HCT116 (cell line): ENCODE data around the gene LCN10. TPM values are rescaled to one million over a fixed set of nuclear protein-coding genes. Genes with fewer than 3 reads are reported as not detected.
A peak's percentile ranks its signal among the peaks of the same experiment; 100 is the strongest.
"Not testable (repeated sequence)": the region's sequence is repeated elsewhere in the genome, so short reads cannot be mapped to it uniquely, and the experiment has no call there.

Source experiments
- ATAC-seq: fragments of 200-7000 bp; cut with Tn5 transposase; 2 replicates; pipeline ENCODE4 v1.9.1; 2020; ENCODE audit warnings: mild to moderate bottlenecking, moderate library complexity
- BruUV-seq: library from RNA; stranded (reverse); fragments of 400-500 nt; replicated peaks from 2 replicates; lab custom pipeline; 2021; lab: Mats Ljungman, UMichigan
- CTCF ChIA-PET: fragments of 300-600 bp; sonication (Branson Sonifier 250); formaldehyde crosslinking; loops from one replicate; lab custom pipeline; 2021; ENCODE audit warnings: antibody characterized with exemption; lab: Charles Lee
- POLR2A ChIA-PET: fragments of 300-600, 350-600 bp; sonication (Branson Sonifier 250); formaldehyde crosslinking; loops from one replicate; lab custom pipeline; 2021; ENCODE audit warnings: antibody characterized with exemption; lab: Charles Lee
- RAD21 ChIA-PET, 2 experiments: fragments of 300-600 bp; sonication (Branson Sonifier 250); formaldehyde crosslinking; loops; one replicate each; lab custom pipeline; 2023; ENCODE audit warnings: low total read pairs in 2 of 2; ENCODE audit not compliant: uncharacterized antibody in 2 of 2, unreplicated experiment in 2 of 2, low non-redundant PET in 1 of 2; lab: Charles Lee
- DNase-seq: peaks from one replicate; pipeline ENCODE4 v3.0.0-alpha.2; 2010; ENCODE audit warnings: low read depth, low spot score
- H2AFZ ChIP-seq: fragments of 200-600 bp; shearing (Covaris generic), sonication (generic); 2 replicates; pipeline ENCODE4 v1.6.1; 2017; ENCODE audit warnings: low read depth, mixed run types, mixed read lengths, antibody characterized with exemption, low read length; ENCODE audit not compliant: poor library complexity, severe bottlenecking
- H3K27ac ChIP-seq: 2 replicates; pipeline ENCODE4 v1.5.1; 2012; ENCODE audit warnings: low read depth, low read length
- H3K27me3 ChIP-seq: fragments of 200-600 bp; sonication (generic); 2 replicates; pipeline ENCODE4 v1.6.1; 2016; ENCODE audit warnings: mixed run types, low read length, mixed read lengths; ENCODE audit not compliant: insufficient read depth
- H3K36me3 ChIP-seq, 2 experiments: fragments of 200-500 bp in 1 of 2; fragments of 200-600 bp in 1 of 2; sonication (Bioruptor generic) in 1 of 2; sonication (generic) in 1 of 2; 2 replicates each; pipeline versions ENCODE4 v1.5.1 to v1.6.1; 2014 to 2016; ENCODE audit warnings: low read length in 2 of 2, inconsistent platforms in 1 of 2, mixed read lengths in 1 of 2, mixed run types in 1 of 2; ENCODE audit not compliant: insufficient read depth in 2 of 2, control insufficient read depth in 1 of 2
- H3K4me1 ChIP-seq, 2 experiments: fragments of 200-600 bp in 1 of 2; sonication (generic) in 1 of 2; 2 replicates each; pipeline versions ENCODE4 v1.5.1 to v1.6.1; 2012 to 2017; ENCODE audit warnings: low read length in 2 of 2, inconsistent platforms in 1 of 2, mild to moderate bottlenecking in 1 of 2, mixed read lengths in 1 of 2, mixed run types in 1 of 2, moderate library complexity in 1 of 2; ENCODE audit not compliant: insufficient read depth in 2 of 2, control insufficient read depth in 1 of 2
- H3K4me2 ChIP-seq: fragments of 200-600 bp; sonication (generic); 2 replicates; pipeline ENCODE4 v1.6.1; 2017; ENCODE audit warnings: mixed run types, low read length, mixed read lengths
- H3K4me3 ChIP-seq, 2 experiments: fragments of 200-600 bp in 1 of 2; sonication (generic) in 1 of 2; replicated peaks in 1 of 2; 2 replicates each; pipeline ENCODE4 v1.5.1; 2011 to 2016; ENCODE audit warnings: low read length in 2 of 2, control low read depth in 1 of 2, low read depth in 1 of 2, mild to moderate bottlenecking in 1 of 2, mixed read lengths in 1 of 2, mixed run types in 1 of 2
- H3K79me2 ChIP-seq: fragments of 200-600 bp; sonication (generic); 2 replicates; pipeline ENCODE4 v1.6.1; 2017; ENCODE audit warnings: mild to moderate bottlenecking, mixed run types, low read length, moderate library complexity, mixed read lengths; ENCODE audit not compliant: insufficient read depth
- H3K9ac ChIP-seq: fragments of 200-600 bp; sonication (generic); 2 replicates; pipeline ENCODE4 v1.6.1; 2016; ENCODE audit warnings: low read length, mixed read lengths
- H3K9me2 ChIP-seq: fragments of 200-600 bp; sonication (generic), shearing (Covaris generic); 2 replicates; pipeline ENCODE4 v1.6.1; 2017; ENCODE audit warnings: mixed run types, mild to moderate bottlenecking, moderate library complexity; ENCODE audit not compliant: insufficient read depth
- H3K9me3 ChIP-seq, 2 experiments: fragments of 200-500 bp in 1 of 2; fragments of 200-600 bp in 1 of 2; sonication (Bioruptor generic) in 1 of 2; sonication (generic) in 1 of 2; 2 replicates each; pipeline ENCODE4 v1.6.1; 2014 to 2017; ENCODE audit warnings: low read length in 2 of 2, mixed read lengths in 2 of 2, inconsistent platforms in 1 of 2, low read depth in 1 of 2, mild to moderate bottlenecking in 1 of 2, mixed run types in 1 of 2, moderate library complexity in 1 of 2; ENCODE audit not compliant: control insufficient read depth in 1 of 2, insufficient read depth in 1 of 2
- H4K20me1 ChIP-seq: fragments of 200-600 bp; sonication (generic), shearing (Covaris generic); 2 replicates; pipeline ENCODE4 v1.6.1; 2017; ENCODE audit warnings: mixed run types, mild to moderate bottlenecking, moderate library complexity; ENCODE audit not compliant: insufficient read depth
- CEBPB ChIP-seq: IDR thresholded peaks from 2 replicates; pipeline ENCODE4 v1.6.1; 2012; ENCODE audit warnings: low read depth
- POLR2AphosphoS5 ChIP-seq: IDR thresholded peaks from 2 replicates; pipeline ENCODE4 v1.6.1; 2011; ENCODE audit warnings: mild to moderate bottlenecking, low read depth, low read length, moderate library complexity
- intact Hi-C: fragments of 100-400 bp; cut with micrococcal nuclease; formaldehyde crosslinking; loops from 2 replicates; pipeline ENCODE4 v1.10.0; 2022
- total RNA-seq: library from RNA; stranded (reverse); gene quantifications from one replicate; pipeline ENCODE4 v1.2.1, GENCODE V29; 2021; ENCODE audit not compliant: unreplicated experiment
- TF ChIP-seq, protein P1 (sequence below), 3 experiments: fragments of 200-600 bp in 1 of 3; sonication (generic) in 1 of 3; IDR thresholded peaks in 2 of 3; conservative IDR thresholded peaks in 1 of 3; 2 replicates each; pipeline ENCODE4 v1.5.1; 2012 to 2017; ENCODE audit warnings: low read depth in 2 of 3, low read length in 2 of 3, antibody characterized with exemption in 1 of 3, borderline replicate concordance in 1 of 3, control low read depth in 1 of 3, mild to moderate bottlenecking in 1 of 3, mixed read lengths in 1 of 3, mixed run types in 1 of 3, moderate library complexity in 1 of 3; ENCODE audit not compliant: insufficient read depth in 1 of 3

The LCN10 gene
- total RNA-seq, 1 experiment from 2014 or later = not detected

DNA sequence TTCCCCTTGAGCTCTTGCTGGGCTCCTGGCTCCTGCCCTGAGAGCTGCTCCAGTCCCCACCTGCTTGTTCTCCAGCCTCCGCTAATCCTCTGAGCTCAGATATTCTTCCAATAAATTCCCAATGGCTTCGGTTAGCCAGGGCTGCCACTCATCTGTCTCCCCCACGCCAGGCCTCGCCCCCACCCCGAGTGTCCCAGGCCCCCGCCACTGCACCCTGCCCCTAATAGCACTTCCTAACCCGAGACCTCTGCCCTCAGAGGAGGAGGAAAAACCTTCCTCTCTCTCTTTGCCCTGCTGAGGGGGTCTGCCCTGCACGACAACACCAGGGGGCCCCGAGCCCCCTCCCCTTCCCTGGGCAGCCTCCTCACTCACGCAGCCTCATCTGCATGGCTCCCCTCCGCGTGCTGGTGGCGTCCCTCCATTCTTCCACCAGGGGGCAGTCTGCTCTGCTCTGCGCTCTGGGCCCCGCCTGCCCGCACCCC, 27.0 kb upstream of the LCN10 start:
- H2AFZ ChIP-seq = no peak overlapping the region
- no peaks in the 10 kb centered on the region for H3K36me3 ChIP-seq
- ChIA-PET RAD21 (no interaction called here), CTCF (interaction anchor here (0.7 to 1.7 kb wide), 3 partner anchors 9 to 21 kb away, joined by 3 to 6 read pairs (median 5); partner anchors contain the start of gene TMEM141), POLR2A (no interaction called here)
- intact Hi-C loops = no loop called here
- TF ChIP-seq, protein P1, sequence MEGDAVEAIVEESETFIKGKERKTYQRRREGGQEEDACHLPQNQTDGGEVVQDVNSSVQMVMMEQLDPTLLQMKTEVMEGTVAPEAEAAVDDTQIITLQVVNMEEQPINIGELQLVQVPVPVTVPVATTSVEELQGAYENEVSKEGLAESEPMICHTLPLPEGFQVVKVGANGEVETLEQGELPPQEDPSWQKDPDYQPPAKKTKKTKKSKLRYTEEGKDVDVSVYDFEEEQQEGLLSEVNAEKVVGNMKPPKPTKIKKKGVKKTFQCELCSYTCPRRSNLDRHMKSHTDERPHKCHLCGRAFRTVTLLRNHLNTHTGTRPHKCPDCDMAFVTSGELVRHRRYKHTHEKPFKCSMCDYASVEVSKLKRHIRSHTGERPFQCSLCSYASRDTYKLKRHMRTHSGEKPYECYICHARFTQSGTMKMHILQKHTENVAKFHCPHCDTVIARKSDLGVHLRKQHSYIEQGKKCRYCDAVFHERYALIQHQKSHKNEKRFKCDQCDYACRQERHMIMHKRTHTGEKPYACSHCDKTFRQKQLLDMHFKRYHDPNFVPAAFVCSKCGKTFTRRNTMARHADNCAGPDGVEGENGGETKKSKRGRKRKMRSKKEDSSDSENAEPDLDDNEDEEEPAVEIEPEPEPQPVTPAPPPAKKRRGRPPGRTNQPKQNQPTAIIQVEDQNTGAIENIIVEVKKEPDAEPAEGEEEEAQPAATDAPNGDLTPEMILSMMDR (IDR thresholded peaks at IDR 0.05 in 2 of 3, conservative IDR thresholded peaks at IDR 0.05 in 1 of 3; ENCODE audit: borderline replicate concordance in 1 of 3, insufficient read depth in 1 of 3, low read depth in 2 of 3, low read length in 2 of 3) = peak; percentile 26 to 70 (median 49); a peak in 4 of 6 replicates
- TF ChIP-seq CEBPB (no peak), POLR2AphosphoS5 (no peak)
- BruUV-seq = no TSS peak
- H3K79me2 ChIP-seq = no peaks in the 10 kb centered on the region
- no peak overlapping the region for H3K9ac ChIP-seq
- no peaks in the 10 kb centered on the region for H3K9me2 ChIP-seq
- peak overlapping the region; percentile 51 for H3K4me2 ChIP-seq
- DNase-seq = no peak
- peaks cover 6 to 16% of the 10 kb centered on the region in 2 experiments; a peak in 2 of 4 replicates for H3K9me3 ChIP-seq
- no peak overlapping the region for H3K27ac ChIP-seq
- no peak overlapping the region for H3K4me3 ChIP-seq
- no peaks in the 10 kb centered on the region for H4K20me1 ChIP-seq
- peaks cover 0 to 8% of the 10 kb centered on the region in 2 experiments; a peak in 1 of 4 replicates for H3K4me1 ChIP-seq
- peak; percentile 85 for ATAC-seq
- no peaks in the 10 kb centered on the region for H3K27me3 ChIP-seq

DNA sequence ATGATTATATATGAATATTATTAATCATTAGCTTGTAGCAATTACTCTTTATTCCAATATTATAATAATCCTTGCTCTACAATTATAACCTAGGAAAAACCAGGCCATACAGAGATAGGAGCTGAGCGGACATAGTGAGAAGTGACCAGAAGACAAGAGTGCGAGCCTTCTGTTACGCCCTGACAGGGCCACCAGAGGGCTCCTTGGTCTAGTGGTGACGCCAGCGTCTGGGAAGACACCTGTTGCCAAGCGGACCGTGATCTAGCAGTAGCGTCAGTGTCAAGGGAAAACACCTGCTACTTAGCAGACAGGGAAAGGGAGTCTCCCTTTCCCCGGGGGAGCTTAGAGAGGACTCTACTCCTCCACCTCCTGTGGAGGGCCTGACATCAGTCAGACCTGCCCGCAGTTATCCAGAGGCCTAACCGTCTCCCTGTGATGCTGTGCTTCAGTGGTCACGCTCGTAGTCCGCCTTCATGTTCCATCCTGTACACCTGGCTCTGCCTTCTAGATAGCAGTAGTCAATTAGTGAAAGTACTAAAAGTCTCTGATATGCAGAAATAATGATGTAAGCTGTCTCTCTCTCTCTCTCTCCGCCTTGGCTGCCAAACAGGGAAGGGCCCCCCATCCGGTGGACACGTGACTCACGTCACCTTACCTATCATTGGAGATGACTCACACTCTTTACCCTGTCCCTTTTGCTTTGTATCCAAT, 23.8 kb upstream of the LCN10 start:
- H3K4me3 ChIP-seq, DNase-seq, H3K27ac ChIP-seq, ATAC-seq, H3K9ac ChIP-seq, H3K79me2 ChIP-seq, H2AFZ ChIP-seq, intact Hi-C loops, H3K27me3 ChIP-seq, H4K20me1 ChIP-seq, H3K9me3 ChIP-seq, POLR2A ChIA-PET, H3K4me2 ChIP-seq, H3K36me3 ChIP-seq, BruUV-seq, RAD21 ChIA-PET, H3K9me2 ChIP-seq: not testable (repeated sequence)
- CTCF ChIA-PET = interaction anchor here (1.2 to 1.7 kb wide), 2 partner anchors 11 to 26 kb away, joined by 3 to 4 read pairs; no protein-coding TSS in a partner anchor
- peaks cover 8 to 22% of the 10 kb centered on the region in 2 experiments; a peak in 3 of 4 replicates for H3K4me1 ChIP-seq
- TF ChIP-seq, protein P1 (IDR thresholded peaks at IDR 0.05 in 2 of 3, conservative IDR thresholded peaks at IDR 0.05 in 1 of 3; ENCODE audit: borderline replicate concordance in 1 of 3, insufficient read depth in 1 of 3, low read depth in 2 of 3, low read length in 2 of 3) = peak; percentile 15 to 24 (median 22); a peak in 4 of 6 replicates

DNA sequence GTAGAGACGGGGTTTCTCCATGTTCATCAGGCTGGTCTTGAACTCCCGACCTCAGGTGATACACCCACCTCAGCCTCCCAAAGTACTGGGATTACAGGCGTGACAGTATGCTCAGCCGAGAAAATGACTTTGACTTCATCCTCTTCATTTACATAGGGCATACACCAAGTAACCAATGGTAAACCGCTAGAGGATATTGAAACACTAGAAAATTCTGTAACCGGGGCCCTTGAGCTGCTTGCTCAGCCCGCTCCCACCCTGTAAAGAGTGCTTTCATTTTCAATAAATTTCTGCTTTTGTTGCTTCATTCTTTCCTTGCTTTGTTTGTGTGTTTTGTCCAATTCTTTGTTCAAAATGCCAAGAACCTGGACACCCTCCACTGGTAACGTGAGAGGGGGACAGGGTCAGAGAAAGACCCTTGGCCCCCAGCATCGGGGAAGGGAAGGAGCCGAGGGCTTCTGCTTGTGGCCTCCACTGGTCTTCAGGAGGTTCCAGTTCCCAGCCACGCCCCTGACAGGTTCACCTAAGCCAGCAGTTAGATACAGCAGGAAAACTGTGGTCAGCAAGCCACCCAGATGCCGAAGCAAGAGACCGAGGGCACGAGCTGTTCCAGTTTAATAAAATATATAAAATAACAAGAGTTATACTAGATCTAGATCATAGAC, 23.1 kb upstream of the LCN10 start:
- H2AFZ ChIP-seq, H3K36me3 ChIP-seq, BruUV-seq, H4K20me1 ChIP-seq, POLR2A ChIA-PET, intact Hi-C loops, H3K27ac ChIP-seq, RAD21 ChIA-PET, H3K9me2 ChIP-seq, H3K9ac ChIP-seq, ATAC-seq, H3K79me2 ChIP-seq, H3K27me3 ChIP-seq, DNase-seq, H3K9me3 ChIP-seq, H3K4me2 ChIP-seq, H3K4me3 ChIP-seq: not testable (repeated sequence)
- peaks cover 13 to 28% of the 10 kb centered on the region in 2 experiments; a peak in 3 of 4 replicates for H3K4me1 ChIP-seq
- CTCF ChIA-PET = interaction anchor here (1.2 to 1.7 kb wide), 2 partner anchors 12 to 26 kb away, joined by 3 to 4 read pairs; no protein-coding TSS in a partner anchor
